Measurements from ENCODE around the gene ZER1.

ZER1 gene

DNA sequence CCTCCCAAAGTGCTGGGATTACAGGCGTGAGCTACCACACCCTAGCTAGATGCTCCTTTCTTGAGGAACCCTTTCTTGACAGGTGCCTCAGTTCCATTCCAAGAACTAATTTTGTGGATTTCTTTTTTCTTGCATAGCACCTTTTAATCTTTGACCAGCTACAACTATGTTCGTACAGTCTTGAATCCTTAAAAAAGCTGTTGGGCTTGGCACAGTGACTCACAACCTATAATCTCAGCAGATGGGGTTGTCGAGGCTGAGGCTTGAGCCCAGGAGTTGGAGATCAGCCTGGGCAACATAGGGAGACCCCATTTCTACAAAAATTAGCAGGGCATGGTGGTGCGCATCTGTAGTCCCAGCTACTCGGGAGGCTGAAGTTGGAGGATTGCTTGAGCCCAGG is 1.3 kb upstream of the ZER1 start:
- Mint-ChIP-seq H3K36me3 (ENCODE audit: low read depth) (no peaks in the 10 kb centered on the region), H3K4me3 (peak overlapping the region; percentile 98), H3K27ac (no peak overlapping the region), H3K27me3 (ENCODE audit: low read depth) (no peaks in the 10 kb centered on the region), H3K9me3 (peaks cover 5% of the 10 kb centered on the region), H3K4me1 (ENCODE audit: low read depth) (peaks cover 13% of the 10 kb centered on the region)

DNA sequence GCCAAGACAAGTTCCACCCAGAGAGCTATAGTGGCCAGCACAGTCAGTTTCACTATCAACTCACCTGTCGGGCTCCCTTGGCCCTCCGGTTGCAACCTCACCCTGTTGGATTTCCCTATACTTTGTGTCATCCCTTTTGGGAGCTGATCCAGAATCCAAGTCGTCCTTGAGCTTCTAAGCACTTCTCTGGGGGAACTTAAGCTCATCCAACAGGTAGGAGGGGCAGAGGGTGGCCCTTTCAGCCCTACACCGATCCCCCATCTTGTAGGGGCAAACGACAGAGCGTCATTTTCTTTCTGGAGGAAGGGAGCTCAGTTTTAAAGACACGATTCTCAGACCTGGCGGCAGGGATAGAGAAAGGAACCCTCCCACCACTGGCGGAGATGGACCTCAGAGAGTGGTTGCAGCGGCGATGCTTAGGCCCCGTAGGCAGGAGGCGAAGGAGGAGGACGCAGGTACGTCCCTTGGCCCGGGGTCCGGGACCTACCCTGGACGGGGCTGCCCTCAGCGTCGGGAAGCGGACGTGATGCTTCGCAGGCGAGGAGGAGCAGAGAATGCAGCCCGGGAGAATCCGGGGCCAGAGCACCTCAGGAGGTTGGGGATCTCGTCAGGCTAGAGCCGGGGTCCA is 519 bp downstream of the ZER1 start:
- Mint-ChIP-seq H3K9me3 (peaks cover 5% of the 10 kb centered on the region), H3K4me3 (peak overlapping the region; percentile 98), H3K4me1 (ENCODE audit: low read depth) (peaks cover 13% of the 10 kb centered on the region), H3K27me3 (ENCODE audit: low read depth) (no peaks in the 10 kb centered on the region), H3K27ac (peak overlapping the region; percentile 97), H3K36me3 (ENCODE audit: low read depth) (no peaks in the 10 kb centered on the region)

DNA sequence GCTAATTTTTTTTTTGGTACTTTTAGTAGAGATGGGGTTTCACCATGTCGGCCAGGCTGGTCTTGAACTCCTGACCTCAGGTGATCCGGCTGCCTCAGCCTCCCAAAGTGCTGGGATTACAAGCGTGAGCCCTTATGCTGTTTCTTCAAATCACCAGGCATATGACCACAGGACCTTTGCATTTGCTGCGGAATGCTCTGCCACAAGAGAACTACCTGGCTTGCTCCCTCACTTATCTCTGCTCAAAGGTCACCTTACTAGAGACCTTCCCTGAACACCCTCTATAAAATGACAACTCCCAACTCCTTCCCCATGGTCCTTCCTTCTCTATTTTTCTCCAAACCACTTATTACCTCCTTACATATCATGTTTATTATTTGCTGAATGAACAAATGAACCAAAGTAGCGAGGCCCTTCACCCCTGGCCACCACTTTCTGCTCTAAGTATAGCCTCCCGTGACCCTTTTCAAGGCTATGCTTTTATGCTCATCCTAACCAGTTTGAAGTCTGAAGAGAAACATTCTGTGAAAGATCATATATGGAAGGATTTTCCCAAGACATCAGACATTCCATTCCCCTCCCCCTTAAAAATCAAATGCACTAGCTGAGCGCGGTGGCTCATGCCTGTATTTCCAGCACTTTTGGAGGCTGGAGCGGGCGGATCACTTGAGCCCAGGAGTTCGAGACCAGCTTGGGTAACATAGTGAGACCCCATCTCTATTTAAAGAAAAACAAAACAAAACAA is 1.3 kb downstream of the ZER1 start:
- Mint-ChIP-seq H3K4me3 (peak overlapping the region; percentile 98), H3K27me3 (ENCODE audit: low read depth) (no peaks in the 10 kb centered on the region), H3K4me1 (ENCODE audit: low read depth) (peaks cover 13% of the 10 kb centered on the region), H3K36me3 (ENCODE audit: low read depth) (no peaks in the 10 kb centered on the region), H3K9me3 (peaks cover 5% of the 10 kb centered on the region), H3K27ac (peak overlapping the region; percentile 97)

DNA sequence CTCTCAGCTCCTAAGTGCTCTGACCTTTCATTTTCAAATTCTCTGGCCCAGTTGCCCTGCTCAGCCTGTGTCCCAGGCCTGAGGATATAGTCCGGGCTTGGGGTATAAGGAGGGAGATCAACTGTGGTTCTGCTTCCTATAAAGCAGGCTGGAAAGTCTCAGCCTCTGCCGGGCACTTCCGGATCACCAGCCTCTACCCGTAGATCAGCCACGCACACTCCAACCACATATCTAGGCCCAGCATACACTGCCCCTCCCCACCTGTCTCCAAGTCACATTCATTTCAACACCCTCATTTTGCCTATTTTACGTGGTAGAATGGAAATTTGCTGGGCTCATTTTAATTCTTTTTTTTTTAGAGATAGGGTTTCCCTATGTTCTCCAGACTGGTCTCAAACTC is 3.1 kb downstream of the ZER1 start:
- no peaks in the 10 kb centered on the region for H3K27me3 Mint-ChIP-seq (ENCODE audit: low read depth)
- no peak overlapping the region for H3K4me3 Mint-ChIP-seq

DNA sequence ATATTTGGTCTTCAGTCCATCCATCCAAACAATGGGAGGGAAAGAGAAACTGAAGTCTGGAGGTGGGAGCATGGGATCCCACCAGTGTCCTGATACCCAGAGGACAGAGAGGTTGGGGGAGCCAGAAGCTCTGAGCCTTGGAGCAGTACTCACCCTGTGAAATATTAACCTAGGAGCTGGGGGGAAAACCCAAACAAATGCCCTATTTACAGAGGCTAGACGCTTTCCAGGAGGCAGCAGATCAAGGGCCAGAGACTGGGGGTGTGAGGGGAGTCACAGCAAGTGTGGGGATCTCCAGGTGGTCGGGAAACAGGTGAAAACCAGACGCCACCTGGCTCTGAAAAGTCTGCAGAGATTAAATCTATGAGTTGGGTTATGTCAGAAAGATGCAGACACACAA is 6.2 kb downstream of the ZER1 start:
- peaks cover 2% of the 10 kb centered on the region for H3K36me3 Mint-ChIP-seq (ENCODE audit: low read depth)
- H3K4me3 Mint-ChIP-seq: no peak overlapping the region
- H3K27ac Mint-ChIP-seq: no peak overlapping the region
- no peaks in the 10 kb centered on the region for H3K9me3 Mint-ChIP-seq
- H3K27me3 Mint-ChIP-seq (ENCODE audit: low read depth): no peaks in the 10 kb centered on the region
- peaks cover 6% of the 10 kb centered on the region for H3K4me1 Mint-ChIP-seq (ENCODE audit: low read depth)

More for the DNA sequence above, 3.1 kb downstream of the ZER1 start:
- H3K36me3 Mint-ChIP-seq (ENCODE audit: low read depth): no peaks in the 10 kb centered on the region
- peaks cover 13% of the 10 kb centered on the region for H3K4me1 Mint-ChIP-seq (ENCODE audit: low read depth)
- H3K27ac Mint-ChIP-seq: no peak overlapping the region
- H3K9me3 Mint-ChIP-seq: no peaks in the 10 kb centered on the region

DNA sequence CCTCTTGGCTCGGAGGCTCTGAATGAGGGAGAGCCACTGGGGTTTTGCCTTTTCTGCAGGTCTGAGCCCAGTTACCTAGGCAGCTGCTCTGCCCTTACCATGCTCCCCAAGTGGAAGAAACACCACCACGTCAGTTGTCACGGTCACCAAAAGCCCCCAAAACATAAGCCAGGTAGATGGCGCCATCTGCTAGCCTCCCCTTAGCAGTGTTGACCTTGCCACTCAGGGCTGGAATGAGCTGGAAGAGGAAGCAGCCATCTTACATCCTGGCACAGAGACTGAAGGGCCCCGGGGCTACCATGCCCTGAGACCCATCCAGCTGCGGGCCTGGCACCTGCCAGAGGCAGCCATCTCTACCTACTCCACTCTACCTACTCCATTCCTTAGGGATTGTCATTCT is 7.4 kb downstream of the ZER1 start:
- H3K27me3 Mint-ChIP-seq (ENCODE audit: low read depth): no peaks in the 10 kb centered on the region
- no peak overlapping the region for H3K4me3 Mint-ChIP-seq
- no peaks in the 10 kb centered on the region for H3K9me3 Mint-ChIP-seq
- H3K36me3 Mint-ChIP-seq (ENCODE audit: low read depth): peaks cover 2% of the 10 kb centered on the region
- H3K4me1 Mint-ChIP-seq (ENCODE audit: low read depth): peaks cover 1% of the 10 kb centered on the region
- H3K27ac Mint-ChIP-seq: no peak overlapping the region

DNA sequence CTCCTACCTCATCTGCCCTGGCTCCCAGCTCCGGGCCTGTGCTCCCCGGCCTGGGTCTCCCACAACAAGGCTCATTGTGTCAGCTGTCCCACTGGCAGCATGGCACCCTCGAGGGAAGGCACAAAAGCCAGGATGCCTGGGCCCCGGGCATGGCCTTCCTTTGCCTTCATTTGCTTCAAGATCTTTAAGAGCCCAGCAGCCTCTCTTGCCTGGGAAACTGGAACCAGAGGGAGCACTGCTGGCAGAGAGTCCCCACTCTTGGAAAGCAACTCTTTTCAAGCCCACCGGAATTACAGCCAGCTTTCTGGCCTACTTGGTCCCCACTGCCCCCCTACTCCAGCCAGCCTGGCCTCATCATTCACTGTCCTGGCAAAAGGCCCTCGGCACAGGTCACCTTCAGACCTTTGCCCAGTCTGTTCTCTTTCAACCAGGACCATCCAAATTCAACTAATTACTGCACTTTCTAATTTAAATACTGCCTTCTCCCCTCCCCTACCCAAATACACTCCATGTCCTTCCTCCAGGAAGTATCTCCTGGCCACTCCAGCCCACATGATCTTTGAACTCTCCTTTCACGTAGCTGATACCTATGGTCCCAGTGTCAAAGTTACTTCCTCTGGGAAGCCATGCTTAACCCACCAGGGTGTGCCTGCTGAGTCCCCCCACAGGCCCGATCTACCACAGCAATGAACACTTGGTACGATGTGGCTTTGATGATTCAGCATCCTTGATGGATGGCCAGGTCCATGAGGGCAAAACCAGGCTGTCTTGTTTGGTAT is 8.9 kb downstream of the ZER1 start:
- Mint-ChIP-seq H3K36me3 (ENCODE audit: low read depth) (peaks cover 2% of the 10 kb centered on the region), H3K4me1 (ENCODE audit: low read depth) (peaks cover 3% of the 10 kb centered on the region), H3K27ac (no peak overlapping the region), H3K9me3 (no peaks in the 10 kb centered on the region), H3K27me3 (ENCODE audit: low read depth) (no peaks in the 10 kb centered on the region), H3K4me3 (no peak overlapping the region)

DNA sequence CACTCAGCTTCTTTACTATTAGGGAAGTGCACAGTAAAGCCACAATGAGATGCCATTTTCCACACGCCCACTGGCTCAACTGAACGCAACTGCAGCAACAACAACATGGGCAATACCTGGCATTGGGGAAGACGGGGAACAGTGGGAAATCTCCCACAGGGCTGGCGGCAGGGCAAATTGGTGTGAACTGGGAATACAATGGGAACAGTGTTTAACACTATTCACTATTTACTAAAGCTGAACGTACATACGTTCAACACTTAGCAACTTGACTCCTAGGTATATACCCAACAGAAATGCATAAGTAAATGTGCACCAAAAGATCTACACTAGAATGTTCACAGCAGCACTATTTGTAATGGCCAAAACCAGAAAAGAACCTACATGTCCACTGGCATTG is 14.1 kb downstream of the ZER1 start:
- H3K4me3 Mint-ChIP-seq: no peak overlapping the region
- peaks cover under 1% of the 10 kb centered on the region for H3K36me3 Mint-ChIP-seq (ENCODE audit: low read depth)

DNA sequence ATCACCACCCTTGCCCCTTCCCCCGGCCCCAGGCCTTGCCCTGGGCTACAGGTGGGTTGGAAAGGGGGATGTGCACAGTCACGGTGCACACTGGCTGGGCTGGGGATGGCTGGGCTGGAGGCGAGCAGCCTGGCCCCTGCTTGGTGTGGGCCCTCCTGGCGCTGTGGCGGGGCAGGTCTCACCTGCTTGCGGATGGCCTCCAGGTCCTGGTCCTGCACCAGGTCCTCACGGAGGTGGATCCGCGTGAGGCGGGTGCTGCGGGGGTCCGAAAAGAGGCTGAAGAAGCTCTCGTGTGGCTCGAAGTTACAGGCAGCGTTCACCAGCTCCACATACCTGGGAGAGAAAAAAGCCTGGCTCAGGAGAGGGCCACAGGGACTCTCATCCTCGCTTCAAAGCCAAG is 18.1 kb downstream of the ZER1 start:
- Mint-ChIP-seq H3K27ac (no peak overlapping the region), H3K36me3 (ENCODE audit: low read depth) (peaks cover 4% of the 10 kb centered on the region)

More for the DNA sequence above, 14.1 kb downstream of the ZER1 start:
- no peaks in the 10 kb centered on the region for H3K27me3 Mint-ChIP-seq (ENCODE audit: low read depth)
- peaks cover 2% of the 10 kb centered on the region for H3K4me1 Mint-ChIP-seq (ENCODE audit: low read depth)
- H3K9me3 Mint-ChIP-seq: no peaks in the 10 kb centered on the region
- no peak overlapping the region for H3K27ac Mint-ChIP-seq

DNA sequence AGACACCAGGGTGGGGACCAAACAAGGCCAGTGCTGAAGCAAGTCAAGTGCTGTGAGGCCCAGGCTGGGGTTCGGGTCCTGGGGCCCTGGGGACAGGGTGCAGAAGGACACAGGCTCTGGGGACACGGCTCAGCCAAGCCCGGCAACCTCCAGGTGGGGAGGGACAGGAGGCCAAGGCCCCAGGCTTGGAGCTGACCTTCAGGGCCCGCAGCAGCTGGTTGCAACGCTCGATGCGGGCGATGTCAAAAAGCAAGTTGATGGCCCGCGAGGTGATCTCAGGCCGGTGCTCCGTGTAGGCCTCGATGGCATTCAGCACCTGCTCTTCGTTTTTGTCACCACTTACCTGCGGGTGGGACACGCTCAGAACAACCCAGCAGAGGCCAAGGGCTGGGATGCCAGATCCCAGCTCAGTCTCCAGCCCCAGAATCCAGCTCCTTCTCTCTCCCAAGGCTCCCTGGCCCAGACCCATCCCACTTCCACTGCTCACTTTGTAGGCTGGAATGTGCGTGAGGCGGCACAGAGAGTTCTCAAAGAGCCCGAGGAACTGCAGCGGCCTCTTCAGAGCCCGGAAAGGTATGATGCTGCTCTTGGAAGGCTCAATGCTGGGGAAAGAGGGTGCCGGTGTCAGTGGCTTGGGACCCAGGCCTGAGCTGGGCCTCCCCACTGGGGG is 20.7 kb downstream of the ZER1 start:
- Mint-ChIP-seq H3K36me3 (ENCODE audit: low read depth) (peaks cover 4% of the 10 kb centered on the region), H3K4me3 (no peak overlapping the region), H3K27me3 (ENCODE audit: low read depth) (no peaks in the 10 kb centered on the region), H3K4me1 (ENCODE audit: low read depth) (no peaks in the 10 kb centered on the region), H3K27ac (no peak overlapping the region), H3K9me3 (no peaks in the 10 kb centered on the region)

More for the DNA sequence above, 18.1 kb downstream of the ZER1 start:
- H3K4me1 Mint-ChIP-seq (ENCODE audit: low read depth): peaks cover 1% of the 10 kb centered on the region
- no peak overlapping the region for H3K4me3 Mint-ChIP-seq
- no peaks in the 10 kb centered on the region for H3K9me3 Mint-ChIP-seq
- H3K27me3 Mint-ChIP-seq (ENCODE audit: low read depth): no peaks in the 10 kb centered on the region

DNA sequence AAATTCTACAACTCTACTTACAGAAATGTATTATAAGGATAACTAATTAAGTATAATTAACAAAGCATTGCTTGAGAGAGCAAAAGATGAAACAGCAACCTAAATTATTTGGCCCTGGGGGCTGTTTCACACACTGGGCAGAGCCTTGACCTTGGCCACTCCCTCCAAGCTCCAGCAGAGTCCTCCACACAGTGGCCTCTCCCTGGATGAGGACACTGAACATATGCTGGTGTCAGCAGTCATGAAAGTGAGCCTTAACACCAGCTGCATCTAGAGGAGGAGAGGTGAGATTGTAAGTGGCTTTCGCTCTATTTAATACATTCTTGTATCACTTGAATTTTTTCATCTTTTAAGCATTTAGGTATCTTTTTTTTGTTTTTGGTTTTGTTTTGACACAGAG is 24.5 kb downstream of the ZER1 start:
- no peak overlapping the region for H3K4me3 Mint-ChIP-seq
- no peaks in the 10 kb centered on the region for H3K4me1 Mint-ChIP-seq (ENCODE audit: low read depth)
- H3K27ac Mint-ChIP-seq: no peak overlapping the region
- no peaks in the 10 kb centered on the region for H3K27me3 Mint-ChIP-seq (ENCODE audit: low read depth)
- peaks cover 2% of the 10 kb centered on the region for H3K36me3 Mint-ChIP-seq (ENCODE audit: low read depth)
- no peaks in the 10 kb centered on the region for H3K9me3 Mint-ChIP-seq

DNA sequence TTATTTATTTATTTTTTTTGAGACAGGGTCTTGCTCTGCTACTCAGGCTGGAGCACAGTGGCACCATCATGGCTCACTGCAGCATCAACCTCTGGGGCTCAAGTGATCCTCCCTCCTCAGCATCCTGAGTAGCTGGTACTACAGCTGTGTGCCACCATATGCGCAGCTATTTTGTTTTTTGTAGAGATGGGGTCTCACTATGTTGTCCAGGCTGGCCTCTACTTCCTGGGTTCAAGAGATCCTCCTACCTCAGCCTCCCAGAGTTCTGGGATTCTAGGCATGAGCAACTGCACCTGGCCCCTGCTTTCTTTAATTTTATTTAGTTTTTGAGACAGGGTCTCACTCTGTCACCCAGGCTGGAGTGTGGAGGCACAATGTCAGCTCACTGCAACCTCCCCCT is 28.3 kb downstream of the ZER1 start:
- Mint-ChIP-seq H3K27ac (no peak overlapping the region), H3K36me3 (ENCODE audit: low read depth) (no peaks in the 10 kb centered on the region), H3K9me3 (no peaks in the 10 kb centered on the region), H3K27me3 (ENCODE audit: low read depth) (no peaks in the 10 kb centered on the region), H3K4me1 (ENCODE audit: low read depth) (no peaks in the 10 kb centered on the region), H3K4me3 (no peak overlapping the region)

DNA sequence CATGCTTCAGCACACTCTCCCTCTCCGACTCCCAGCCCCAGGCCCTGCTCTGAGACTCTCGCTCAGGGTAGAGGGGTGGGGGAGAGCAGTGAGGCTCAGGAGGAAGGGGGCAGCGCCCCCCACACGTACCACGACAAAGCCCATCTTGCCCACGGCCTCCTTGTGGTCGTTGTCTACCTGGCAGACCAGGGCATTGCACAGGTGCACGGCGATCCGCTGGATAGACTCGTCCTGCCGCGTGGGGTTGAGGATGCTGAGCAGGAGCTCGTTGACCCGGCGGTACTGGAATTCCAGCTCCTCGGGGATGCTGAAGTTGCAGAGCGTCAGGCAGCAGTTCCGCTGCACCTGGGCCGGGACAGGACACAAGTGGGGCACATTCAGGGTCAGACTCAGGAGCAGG is 29.3 kb downstream of the ZER1 start:
- no peaks in the 10 kb centered on the region for H3K9me3 Mint-ChIP-seq
- no peaks in the 10 kb centered on the region for H3K4me1 Mint-ChIP-seq (ENCODE audit: low read depth)
- no peak overlapping the region for H3K4me3 Mint-ChIP-seq
- no peak overlapping the region for H3K27ac Mint-ChIP-seq
- no peaks in the 10 kb centered on the region for H3K27me3 Mint-ChIP-seq (ENCODE audit: low read depth)
- no peaks in the 10 kb centered on the region for H3K36me3 Mint-ChIP-seq (ENCODE audit: low read depth)

DNA sequence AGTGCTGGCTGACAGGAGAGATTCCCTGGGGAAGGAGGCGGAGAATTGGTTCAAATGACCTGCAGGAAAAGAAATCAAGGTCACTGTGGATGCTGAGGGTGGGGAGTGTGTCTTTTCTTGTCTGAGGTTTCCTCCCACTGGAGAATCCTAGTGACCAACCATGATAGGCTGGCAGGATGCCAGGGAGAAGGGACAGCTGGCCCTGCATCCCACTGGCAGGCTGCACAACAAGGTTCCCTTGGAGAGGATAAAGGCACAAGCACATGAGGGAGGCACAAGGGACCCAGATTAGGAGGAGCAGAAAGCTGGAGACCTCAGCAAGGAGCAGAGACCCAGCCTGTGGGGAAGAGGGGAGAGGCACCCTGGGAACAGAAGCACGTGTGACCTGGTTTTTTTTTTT is 36.4 kb downstream of the ZER1 start:
- Mint-ChIP-seq H3K4me1 (ENCODE audit: low read depth) (peaks cover 2% of the 10 kb centered on the region), H3K36me3 (ENCODE audit: low read depth) (peaks cover 10% of the 10 kb centered on the region), H3K27ac (no peak overlapping the region), H3K9me3 (no peaks in the 10 kb centered on the region), H3K4me3 (no peak overlapping the region), H3K27me3 (ENCODE audit: low read depth) (no peaks in the 10 kb centered on the region)

All from T-helper 1 cell treated with Interleukin-12 subunit alpha and Interleukin-12 subunit beta and Interleukin-4 antibody, amounts not matched to agents 30 μg/mL and 1 μg/mL, for 36 hours (primary cell).